ENCODE measurements around the gene CD83.

GRCh38 chr6:14072084-14072483, 45.5 kb upstream of the CD83 start:
- TF ChIP-seq CTCF (conservative IDR thresholded peaks at IDR 0.05; ENCODE audit: low read length) (no peak), EZH2phosphoT487 (IDR thresholded peaks at IDR 0.05; ENCODE audit: borderline replicate concordance, low read depth, low read length) (no peak)

Measured in OCI-LY7 (cell line).